Lung microvascular endothelial cell (primary cell): ENCODE data around the gene MARCHF2. TPM values are rescaled to one million over a fixed set of nuclear protein-coding genes. Genes with fewer than 3 reads are reported as not detected.
A peak's percentile ranks its signal among the peaks of the same experiment; 100 is the strongest.

Source experiments
- DNase-seq, 2 donors: peaks; one replicate each; pipeline versions ENCODE4 v3.0.0 to v3.0.0-alpha.2; 2010; ENCODE audit warnings: low read depth in 2 of 2
- total RNA-seq: library from RNA; depleted of rRNA; stranded (reverse); fragments of >200 nt; gene quantifications from 2 replicates; pipeline ENCODE4 v1.2.1, GENCODE V29; 2014

MARCHF2 gene
- total RNA-seq, 1 donor from 2014 or later, result 164 TPM

- DNase-seq, result no peak
These were observed 39.5 kb downstream of the MARCHF2 start for GRCh38 chr19:8452446-8453123.

- no peak for DNase-seq
These were observed 40.5 kb downstream of the MARCHF2 start for GRCh38 chr19:8453616-8454015.

GRCh38 chr19:8454218-8454617 is 41.1 kb downstream of the MARCHF2 start:
- DNase-seq, result peak; percentile 44 to 69

GRCh38 chr19:8455018-8455417 is 41.9 kb downstream of the MARCHF2 start:
- DNase-seq, result no peak

GRCh38 chr19:8456064-8456463 is 43.0 kb downstream of the MARCHF2 start:
- DNase-seq, result peak in 1 of 2 donors; percentile 23

GRCh38 chr19:8457209-8457608 is 44.1 kb downstream of the MARCHF2 start:
- no peak for DNase-seq

GRCh38 chr19:8457827-8458226 is 44.7 kb downstream of the MARCHF2 start:
- no peak for DNase-seq

- no peak for DNase-seq
These were observed 45.3 kb downstream of the MARCHF2 start for GRCh38 chr19:8458380-8458779.

- no peak for DNase-seq
These were observed 46.0 kb downstream of the MARCHF2 start for GRCh38 chr19:8459095-8459494.

- DNase-seq, result peak; percentile 16 to 32
These were observed 46.6 kb downstream of the MARCHF2 start for GRCh38 chr19:8459520-8460270.

GRCh38 chr19:8460516-8461298 is 47.6 kb downstream of the MARCHF2 start:
- no peak for DNase-seq

- DNase-seq, result no peak
These were observed 48.3 kb downstream of the MARCHF2 start for GRCh38 chr19:8461376-8461775.

- no peak for DNase-seq
These were observed 48.8 kb downstream of the MARCHF2 start for GRCh38 chr19:8461891-8462290.

GRCh38 chr19:8462571-8462970 is 49.5 kb downstream of the MARCHF2 start:
- no peak for DNase-seq

- DNase-seq, result no peak
These were observed 50.3 kb downstream of the MARCHF2 start for GRCh38 chr19:8463365-8463764.

GRCh38 chr19:8466018-8466417 is 52.9 kb downstream of the MARCHF2 start:
- DNase-seq, result no peak

GRCh38 chr19:8468124-8468523 is 55.0 kb downstream of the MARCHF2 start:
- no peak for DNase-seq

GRCh38 chr19:8468761-8469373 is 55.8 kb downstream of the MARCHF2 start:
- DNase-seq, result no peak

- DNase-seq, result no peak
These were observed 56.7 kb downstream of the MARCHF2 start for GRCh38 chr19:8469613-8470368.

GRCh38 chr19:8473648-8474476 is 60.8 kb downstream of the MARCHF2 start:
- DNase-seq, result no peak
